B cell (primary cell): ENCODE measurements around the gene PDE3B.

Experiments
- CTCF ChIP-seq: fragments of 200-600 bp; IDR thresholded peaks from one replicate; pipeline ENCODE4 v1.8.0; 2022; ENCODE audit warnings: antibody characterized with exemption, mild to moderate bottlenecking
- EZH2 ChIP-seq: IDR thresholded peaks from 2 replicates; pipeline ENCODE4 v1.6.1; 2012; ENCODE audit warnings: borderline replicate concordance, low read depth, mild to moderate bottlenecking, moderate library complexity, low read length; ENCODE audit not compliant: insufficient read depth, poor library complexity, severe bottlenecking

- TF ChIP-seq CTCF (no peak), EZH2 (no peak)
Measured at GRCh38 chr11:14611939-14612338, 31.7 kb upstream of the PDE3B start.
